DND-41 (cell line): Measurements from ENCODE around the gene BTRC.

Experiments used
- ATAC-seq: fragments of 200-7000 bp; cut with Tn5 transposase; 3 replicates; pipeline ENCODE4 v1.9.1; 2021; ENCODE audit warnings: low read depth; ENCODE audit not compliant: insufficient read depth
- DNase-seq: peaks from one replicate; pipeline ENCODE4 v3.0.0-alpha.2; 2020
- H2AFZ ChIP-seq: 2 replicates; pipeline ENCODE4 v1.6.0; 2012; ENCODE audit warnings: low read depth, low read length
- H3K27ac ChIP-seq: 2 replicates; pipeline ENCODE4 v1.5.1; 2012; ENCODE audit warnings: low read length, inconsistent platforms
- H3K27me3 ChIP-seq: fragments of 200-600 bp; sonication (generic); 2 replicates; pipeline ENCODE4 v1.6.0; 2012; ENCODE audit warnings: low read length, mild to moderate bottlenecking, inconsistent platforms; ENCODE audit not compliant: insufficient read depth, poor library complexity
- H3K36me3 ChIP-seq: 2 replicates; pipeline ENCODE4 v1.5.1; 2012; ENCODE audit warnings: low read length, inconsistent platforms; ENCODE audit not compliant: insufficient read depth
- H3K4me1 ChIP-seq: 2 replicates; pipeline ENCODE4 v1.5.1; 2012; ENCODE audit warnings: mild to moderate bottlenecking, low read length; ENCODE audit not compliant: insufficient read depth
- H3K4me2 ChIP-seq: 2 replicates; pipeline ENCODE4 v1.6.0; 2012; ENCODE audit warnings: mild to moderate bottlenecking, moderate library complexity, low read length, inconsistent platforms; ENCODE audit not compliant: insufficient read depth
- H3K4me3 ChIP-seq, 2 experiments: fragments of 200-600 bp in 1 of 2; shearing (Covaris generic) in 1 of 2; 2 replicates each; pipeline ENCODE4 v1.5.1; 2012 to 2016; ENCODE audit warnings: inconsistent platforms in 2 of 2, low read length in 2 of 2, mild to moderate bottlenecking in 2 of 2, low read depth in 1 of 2, moderate library complexity in 1 of 2
- H3K79me2 ChIP-seq: 2 replicates; pipeline ENCODE4 v1.6.0; 2012; ENCODE audit warnings: low read length, inconsistent platforms; ENCODE audit not compliant: insufficient read depth
- H3K9ac ChIP-seq: 2 replicates; pipeline ENCODE4 v1.6.0; 2012; ENCODE audit warnings: low read depth, mild to moderate bottlenecking, inconsistent platforms, low read length, moderate library complexity
- H3K9me3 ChIP-seq: 2 replicates; pipeline ENCODE4 v1.5.1; 2012; ENCODE audit warnings: low read length, moderate library complexity, mild to moderate bottlenecking, inconsistent platforms; ENCODE audit not compliant: insufficient read depth, severe bottlenecking
- H4K20me1 ChIP-seq: 2 replicates; pipeline ENCODE4 v1.6.0; 2012; ENCODE audit warnings: low read length; ENCODE audit not compliant: insufficient read depth
- EZH2 ChIP-seq: IDR thresholded peaks from 3 replicates; pipeline ENCODE4 v1.6.1; 2012; ENCODE audit warnings: borderline replicate concordance, low read depth, mild to moderate bottlenecking, moderate library complexity, low read length, inconsistent platforms; ENCODE audit not compliant: severe bottlenecking
- TF ChIP-seq, protein P1 (sequence below): IDR thresholded peaks from 2 replicates; pipeline ENCODE4 v1.5.1; 2012; ENCODE audit warnings: borderline replicate concordance, low read length, moderate library complexity, mild to moderate bottlenecking; ENCODE audit not compliant: poor library complexity, severe bottlenecking; ENCODE audit errors: extremely low read depth

Gene BTRC

DNA sequence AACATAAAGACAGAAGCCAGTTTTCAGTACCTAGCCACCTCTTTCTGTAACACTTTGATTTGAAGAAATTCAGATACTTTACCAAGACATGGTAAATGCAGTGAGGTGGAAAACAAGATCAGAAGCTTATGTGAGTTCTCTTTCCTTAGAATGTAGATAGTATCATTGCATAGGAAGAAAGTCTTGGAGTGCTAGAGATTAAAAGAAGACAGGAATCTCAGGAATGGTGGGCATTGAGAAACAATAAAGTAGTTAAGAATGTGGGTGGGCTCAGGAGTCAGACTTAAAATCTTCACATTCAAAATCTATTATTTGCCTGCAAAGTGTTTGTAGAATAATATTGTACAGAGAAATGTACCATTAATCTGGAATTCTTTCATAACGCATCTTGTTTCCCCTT is 175.2 kb downstream of the BTRC start:
- Histone ChIP-seq H3K9me3 (no peaks in the 10 kb centered on the region), H3K79me2 (no peaks in the 10 kb centered on the region), H2AFZ (no peak overlapping the region), H3K36me3 (peaks cover 4% of the 10 kb centered on the region; the same call in 1 of the 2 replicates), H3K27ac (no peak overlapping the region), H3K27me3 (no peaks in the 10 kb centered on the region), H4K20me1 (no peaks in the 10 kb centered on the region), H3K4me1 (no peaks in the 10 kb centered on the region), H3K4me3 (no peak overlapping the region), H3K4me2 (no peak overlapping the region), H3K9ac (no peak overlapping the region)
- TF ChIP-seq EZH2: no peak
- TF ChIP-seq, protein P1, sequence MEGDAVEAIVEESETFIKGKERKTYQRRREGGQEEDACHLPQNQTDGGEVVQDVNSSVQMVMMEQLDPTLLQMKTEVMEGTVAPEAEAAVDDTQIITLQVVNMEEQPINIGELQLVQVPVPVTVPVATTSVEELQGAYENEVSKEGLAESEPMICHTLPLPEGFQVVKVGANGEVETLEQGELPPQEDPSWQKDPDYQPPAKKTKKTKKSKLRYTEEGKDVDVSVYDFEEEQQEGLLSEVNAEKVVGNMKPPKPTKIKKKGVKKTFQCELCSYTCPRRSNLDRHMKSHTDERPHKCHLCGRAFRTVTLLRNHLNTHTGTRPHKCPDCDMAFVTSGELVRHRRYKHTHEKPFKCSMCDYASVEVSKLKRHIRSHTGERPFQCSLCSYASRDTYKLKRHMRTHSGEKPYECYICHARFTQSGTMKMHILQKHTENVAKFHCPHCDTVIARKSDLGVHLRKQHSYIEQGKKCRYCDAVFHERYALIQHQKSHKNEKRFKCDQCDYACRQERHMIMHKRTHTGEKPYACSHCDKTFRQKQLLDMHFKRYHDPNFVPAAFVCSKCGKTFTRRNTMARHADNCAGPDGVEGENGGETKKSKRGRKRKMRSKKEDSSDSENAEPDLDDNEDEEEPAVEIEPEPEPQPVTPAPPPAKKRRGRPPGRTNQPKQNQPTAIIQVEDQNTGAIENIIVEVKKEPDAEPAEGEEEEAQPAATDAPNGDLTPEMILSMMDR: no peak
- no peak for ATAC-seq
- DNase-seq: no peak

- H3K27ac ChIP-seq: no peak overlapping the region
- ATAC-seq (no peak), DNase-seq (no peak)
- H3K9me3 ChIP-seq: no peaks in the 10 kb centered on the region
- no peaks in the 10 kb centered on the region for H3K79me2 ChIP-seq
- H3K36me3 ChIP-seq: peaks cover 9% of the 10 kb centered on the region; the same call in 1 of the 2 replicates
- no peaks in the 10 kb centered on the region for H4K20me1 ChIP-seq
- no peak overlapping the region for H3K4me2 ChIP-seq
- H3K4me3 ChIP-seq: no peak overlapping the region
- no peaks in the 10 kb centered on the region for H3K27me3 ChIP-seq
- H3K9ac ChIP-seq: no peak overlapping the region
- TF ChIP-seq, protein P1: no peak
- TF ChIP-seq EZH2: no peak
- no peaks in the 10 kb centered on the region for H3K4me1 ChIP-seq
- no peak overlapping the region for H2AFZ ChIP-seq
Measured at GRCh38 chr10:101529725-101530553, 176.0 kb downstream of the BTRC start.

DNA sequence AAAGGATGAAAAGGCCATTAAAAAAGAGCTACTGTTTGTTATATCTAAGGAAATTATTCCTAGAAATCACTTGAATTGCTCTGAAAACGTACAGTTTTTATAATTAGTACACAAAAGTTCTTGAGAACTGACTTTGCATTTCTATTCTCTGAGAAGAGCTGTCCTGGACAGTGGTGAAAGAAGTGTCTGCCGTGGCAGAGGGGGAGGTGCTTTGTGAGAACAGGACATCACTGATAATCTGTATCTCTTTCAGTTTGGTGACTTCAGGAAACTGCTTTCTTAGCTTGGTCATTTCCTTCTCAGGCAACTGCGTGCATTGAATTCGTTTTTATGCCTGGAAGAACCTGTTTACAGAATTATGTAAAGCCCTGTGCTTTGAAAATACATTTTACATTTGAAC is 182.0 kb downstream of the BTRC start:
- no peaks in the 10 kb centered on the region for H3K79me2 ChIP-seq
- H3K9me3 ChIP-seq: no peaks in the 10 kb centered on the region
- ATAC-seq: no peak
- peaks cover 19% of the 10 kb centered on the region; the same call in 1 of the 2 replicates for H3K36me3 ChIP-seq
- H2AFZ ChIP-seq: no peak overlapping the region
- no peak overlapping the region for H3K4me3 ChIP-seq
- DNase-seq: no peak
- no peak for TF ChIP-seq EZH2
- TF ChIP-seq, protein P1: no peak
- no peaks in the 10 kb centered on the region for H3K27me3 ChIP-seq
- no peak overlapping the region for H3K9ac ChIP-seq
- H3K4me2 ChIP-seq: no peak overlapping the region
- H3K4me1 ChIP-seq: no peaks in the 10 kb centered on the region
- H3K27ac ChIP-seq: no peak overlapping the region
- H4K20me1 ChIP-seq: no peaks in the 10 kb centered on the region
